SKM-1 treated with dmso at 0.1 percent for 144 hours (cell line): ENCODE results near the gene RAPGEF4.
A peak's percentile ranks its signal among the peaks of the same experiment; 100 is the strongest.

Experiments used
- DNase-seq: peaks from one replicate; lab custom pipeline; 2025; ENCODE audit not compliant: unreplicated experiment; lab: John Stamatoyannopoulos, UW

Gene RAPGEF4

GRCh38 chr2:172735582-172736423, at the start of gene RAPGEF4:
RAPGEF4 (plus strand) TSS chr2:172735845; CDS start chr2:172735984, 139 bp downstream.
- no peak for DNase-seq

DNA sequence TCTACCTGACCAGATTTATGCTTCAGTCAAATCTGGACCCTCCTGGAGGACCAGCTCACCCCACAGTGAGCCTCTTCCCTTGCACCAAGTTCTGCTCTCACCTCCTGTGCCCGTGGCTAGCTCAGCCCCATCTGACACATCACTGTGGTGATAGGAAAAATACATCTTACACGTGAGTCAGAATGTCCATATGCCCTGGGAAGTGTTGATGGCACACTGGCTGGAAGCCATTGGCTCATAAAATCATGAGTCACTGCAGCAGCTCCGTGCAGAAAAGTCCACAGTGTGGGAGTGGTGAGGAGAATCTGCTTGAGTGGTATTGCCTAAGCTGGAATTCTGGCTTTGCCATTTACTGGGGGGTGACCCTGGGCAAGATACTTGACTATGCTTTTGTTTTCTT, 42.6 kb upstream of the RAPGEF4 start:
- peak; percentile 5 for DNase-seq

DNA sequence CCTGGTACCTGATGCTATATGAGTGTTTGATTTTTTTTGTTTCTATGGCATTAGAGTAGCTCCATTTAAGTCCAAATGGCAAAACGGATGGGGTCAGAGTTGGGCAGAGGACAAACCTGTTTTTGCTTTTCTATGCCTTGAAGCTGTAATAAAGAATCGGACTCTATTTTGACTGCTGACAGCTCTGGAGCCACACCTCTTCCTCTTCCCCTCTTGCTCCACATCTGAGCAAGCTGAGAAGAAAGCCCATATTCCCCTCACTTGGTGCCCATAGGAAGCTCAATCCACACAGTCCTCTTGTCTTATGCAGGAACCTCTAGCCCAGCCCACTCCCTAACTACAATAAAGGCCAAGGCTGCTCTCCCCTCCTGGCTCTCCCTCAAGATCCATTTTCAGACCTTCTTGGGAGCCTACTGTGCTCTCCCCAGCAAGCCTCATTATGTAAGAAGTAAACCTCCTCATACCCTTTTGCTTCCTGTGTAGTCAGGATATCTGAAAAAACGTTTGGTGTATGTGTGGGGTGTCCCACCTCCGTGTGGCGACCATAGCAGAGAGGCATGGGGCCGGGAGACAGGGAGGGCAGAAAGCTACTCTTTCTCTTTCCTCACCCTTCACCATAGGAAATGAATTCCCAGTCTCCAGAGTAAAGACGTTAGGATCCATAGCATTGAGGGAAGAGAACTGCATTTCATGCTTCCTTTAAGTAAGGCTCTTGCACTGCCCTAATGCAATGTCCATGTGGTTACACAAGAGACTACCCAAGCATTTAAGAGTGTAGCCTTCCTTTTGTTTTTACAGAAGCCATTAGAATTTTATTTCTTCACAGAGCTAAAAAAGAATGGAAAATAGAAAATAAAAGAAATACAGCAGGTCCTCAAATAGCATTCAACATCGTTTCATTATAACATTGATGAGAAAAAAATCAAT, 41.9 kb upstream of the RAPGEF4 start:
- peak; percentile 73 for DNase-seq

DNA sequence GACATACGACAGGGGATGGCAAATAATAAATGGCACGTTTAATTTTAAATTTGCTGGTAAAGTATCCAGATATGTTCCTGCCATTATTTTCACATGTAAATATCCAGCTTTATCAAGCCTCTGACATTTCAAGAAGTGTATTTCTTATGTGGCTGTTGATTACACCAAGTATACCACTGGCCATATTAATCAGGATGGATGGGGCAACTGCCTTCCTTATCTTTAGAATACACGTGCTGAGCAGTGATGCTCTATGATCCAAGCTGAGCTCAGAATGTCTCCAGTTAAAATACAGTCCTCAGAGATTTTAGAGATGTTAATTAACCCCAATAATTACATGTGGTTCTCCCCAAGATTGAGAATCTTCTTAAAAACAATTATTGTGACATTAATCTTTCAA, 38.3 kb upstream of the RAPGEF4 start:
- no peak for DNase-seq

- DNase-seq: no peak
Measured at GRCh38 chr2:172698041-172698863, 37.4 kb upstream of the RAPGEF4 start.

DNA sequence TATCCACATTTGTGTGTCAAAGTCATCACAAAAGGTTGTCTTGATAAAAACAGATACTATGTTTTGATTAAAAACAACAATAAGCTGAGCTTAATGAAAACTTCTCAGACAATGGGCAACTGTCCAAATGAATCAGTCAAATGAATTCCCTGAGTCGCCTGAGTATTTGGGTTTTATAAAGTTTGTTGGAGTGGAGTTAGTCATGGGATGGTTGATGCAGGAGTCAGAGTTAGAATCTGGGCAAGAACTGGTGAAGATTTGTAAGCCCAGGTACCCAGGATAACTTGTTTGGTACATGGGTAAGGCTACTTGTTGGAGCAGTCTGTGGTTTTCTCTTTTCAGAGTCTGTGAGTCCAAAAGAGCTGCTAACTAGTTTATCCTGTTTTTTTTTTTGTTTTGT, 34.4 kb upstream of the RAPGEF4 start:
- DNase-seq: no peak

GRCh38 chr2:172702451-172702850, 33.2 kb upstream of the RAPGEF4 start:
- no peak for DNase-seq

GRCh38 chr2:172704072-172704936, 31.3 kb upstream of the RAPGEF4 start:
- peak; percentile 31 for DNase-seq

DNA sequence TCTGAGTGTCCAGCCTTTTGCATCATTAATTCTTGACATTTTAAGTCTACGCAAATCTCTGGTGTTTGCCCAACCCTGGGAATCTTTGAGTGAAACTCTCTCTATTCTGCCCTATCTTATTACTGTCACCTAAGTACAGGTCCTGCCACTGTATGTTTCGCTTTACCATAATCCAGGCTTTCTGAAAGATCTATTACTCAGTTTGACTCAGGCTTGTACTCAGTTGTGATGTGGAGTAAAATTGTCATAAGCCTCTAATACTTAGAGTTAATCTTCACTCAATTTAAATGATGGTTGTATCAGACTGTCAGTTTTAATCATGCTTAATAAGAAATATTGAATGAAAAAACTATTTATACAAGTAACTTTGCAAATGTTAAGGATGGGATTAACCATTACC, 30.3 kb upstream of the RAPGEF4 start:
- DNase-seq: no peak

GRCh38 chr2:172708247-172708646, 27.4 kb upstream of the RAPGEF4 start:
- DNase-seq: no peak

DNA sequence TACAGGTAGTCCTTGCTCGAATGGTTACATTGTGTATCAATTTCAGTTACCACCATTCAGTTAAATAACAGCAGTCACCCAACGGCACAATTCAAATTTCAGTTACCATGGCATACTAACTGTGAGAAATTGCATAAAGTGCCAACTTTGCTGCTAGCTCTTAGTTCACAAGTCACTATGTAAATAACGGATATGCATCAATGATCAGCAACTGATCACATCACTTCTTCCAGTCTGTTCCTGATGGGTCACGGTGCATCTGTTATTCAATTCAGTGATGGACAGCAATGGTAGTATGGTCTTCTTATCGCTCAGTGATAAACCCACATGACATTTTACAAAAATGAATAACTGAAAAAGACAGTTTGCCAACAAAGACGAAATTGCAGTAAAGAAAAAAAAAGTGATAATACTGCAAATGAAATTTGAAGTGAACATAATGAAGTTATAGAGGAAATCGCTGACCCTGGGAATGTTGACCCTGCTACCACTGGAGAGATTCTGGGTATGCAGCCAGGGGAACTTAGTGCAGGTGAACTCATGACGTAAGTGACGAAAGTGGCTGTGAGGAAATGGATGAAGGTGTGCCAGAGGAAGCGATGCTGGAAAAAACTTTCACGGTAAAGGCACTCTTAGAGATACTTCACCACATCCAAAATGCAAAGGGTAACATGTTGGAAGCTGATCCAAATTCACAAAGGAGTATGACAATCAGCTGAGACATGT, 25.9 kb upstream of the RAPGEF4 start:
- no peak for DNase-seq

DNA sequence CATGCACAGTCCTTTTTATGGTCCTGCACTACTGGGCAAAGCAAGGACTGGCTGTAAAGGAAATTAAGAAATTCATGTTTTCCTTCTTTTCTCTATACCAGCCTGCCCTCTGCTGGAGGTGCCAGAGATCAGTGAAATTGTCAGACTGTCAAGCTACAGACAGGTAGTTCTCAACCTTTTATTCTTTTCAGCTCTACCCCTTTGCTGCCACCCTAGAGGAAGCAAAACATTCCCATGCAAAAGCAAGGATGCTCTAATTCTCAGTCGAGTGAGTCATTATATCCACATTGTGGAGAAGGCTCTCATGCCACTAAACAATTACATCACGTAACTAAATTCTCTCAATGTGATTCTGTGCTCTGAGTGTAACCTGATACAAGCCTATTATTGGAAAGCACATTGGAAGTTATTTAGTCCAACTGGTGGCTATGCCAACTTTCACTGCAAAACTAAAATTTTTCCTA, 25.0 kb upstream of the RAPGEF4 start:
- DNase-seq: peak; percentile 66

GRCh38 chr2:172711110-172711509, 24.5 kb upstream of the RAPGEF4 start:
- DNase-seq: no peak

- DNase-seq: no peak
Measured at GRCh38 chr2:172712251-172712650, 23.4 kb upstream of the RAPGEF4 start.

DNA sequence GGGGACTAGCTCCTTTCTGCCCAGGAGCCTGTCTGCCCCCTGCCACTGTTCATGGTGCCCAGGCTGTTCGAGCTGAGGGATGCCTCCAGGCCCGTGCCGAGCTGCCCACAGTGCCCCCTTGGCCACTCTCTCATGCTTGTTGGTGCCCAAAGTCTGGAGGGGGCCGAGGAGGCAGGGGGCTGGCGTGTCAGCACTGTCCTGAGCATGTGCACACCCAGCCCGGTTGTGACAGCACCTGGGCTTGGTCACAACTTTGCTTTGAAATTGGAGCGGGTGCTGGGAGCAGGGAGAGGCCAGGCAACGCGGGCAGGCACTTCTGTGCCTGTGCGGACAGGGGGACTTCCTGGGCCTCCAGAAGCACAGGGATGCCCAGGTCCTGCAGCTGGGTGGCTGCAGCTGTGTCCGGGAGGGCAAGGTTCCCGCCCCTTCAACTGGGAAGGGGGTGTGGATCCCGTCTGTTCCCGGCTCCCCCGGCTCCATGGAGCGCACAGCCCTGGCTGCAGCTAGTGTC, 22.2 kb upstream of the RAPGEF4 start:
- DNase-seq: no peak

GRCh38 chr2:172722481-172722880, 13.2 kb upstream of the RAPGEF4 start:
- no peak for DNase-seq

GRCh38 chr2:172723286-172723685, 12.4 kb upstream of the RAPGEF4 start:
- DNase-seq: no peak

DNA sequence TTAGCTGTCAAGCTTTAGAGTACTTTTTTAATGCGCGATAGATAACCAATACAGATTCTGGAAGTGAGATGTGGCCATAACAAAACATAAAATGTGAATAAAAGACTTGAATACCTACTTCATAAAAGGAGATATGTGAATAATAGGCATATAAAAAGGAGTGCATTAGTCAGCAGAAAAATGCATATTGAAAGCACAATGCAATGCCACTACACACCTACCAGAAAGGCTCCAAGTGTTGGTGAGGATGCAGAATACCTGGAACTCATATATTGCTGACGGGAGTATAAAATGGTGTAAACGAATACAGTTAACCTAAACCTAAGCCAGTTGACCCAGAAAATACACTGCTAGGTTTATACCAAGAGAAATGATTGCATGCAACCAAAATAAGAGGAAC, 10.9 kb upstream of the RAPGEF4 start:
- no peak for DNase-seq

GRCh38 chr2:172725284-172725683, 10.4 kb upstream of the RAPGEF4 start:
- no peak for DNase-seq
